Measurements from ENCODE around the gene HSFX4.
A peak's percentile ranks its signal among the peaks of the same experiment; 100 is the strongest.
"Not testable (repeated sequence)": the region's sequence is repeated elsewhere in the genome, so short reads cannot be mapped to it uniquely, and the experiment has no call there.

HSFX4 gene

GRCh38 chrX:149937871-149938426, 8.6 kb downstream of the HSFX4 start:
- peak overlapping the region; percentile 81 for H3K4me3 ChIP-seq (ENCODE audit: low read depth, low read length)
- TF ChIP-seq CTCF (IDR thresholded peaks at IDR 0.05; ENCODE audit: low read depth, low read length), result no peak

- H3K4me3 ChIP-seq (ENCODE audit: low read depth, low read length), result peak within 1 kb of the TSS; percentile 81
- peak; percentile 40; the same call in 1 of the 2 replicates for TF ChIP-seq CTCF (IDR thresholded peaks at IDR 0.05; ENCODE audit: low read depth, low read length)
Measured at GRCh38 chrX:149938427-149938880, 9.1 kb downstream of the HSFX4 start, which contains the start of gene EOLA2. Gene EOLA2, minus strand, starts transcription at chrX:149938491. Its CDS starts 4,617 bp downstream, at chrX:149933874.

DNA sequence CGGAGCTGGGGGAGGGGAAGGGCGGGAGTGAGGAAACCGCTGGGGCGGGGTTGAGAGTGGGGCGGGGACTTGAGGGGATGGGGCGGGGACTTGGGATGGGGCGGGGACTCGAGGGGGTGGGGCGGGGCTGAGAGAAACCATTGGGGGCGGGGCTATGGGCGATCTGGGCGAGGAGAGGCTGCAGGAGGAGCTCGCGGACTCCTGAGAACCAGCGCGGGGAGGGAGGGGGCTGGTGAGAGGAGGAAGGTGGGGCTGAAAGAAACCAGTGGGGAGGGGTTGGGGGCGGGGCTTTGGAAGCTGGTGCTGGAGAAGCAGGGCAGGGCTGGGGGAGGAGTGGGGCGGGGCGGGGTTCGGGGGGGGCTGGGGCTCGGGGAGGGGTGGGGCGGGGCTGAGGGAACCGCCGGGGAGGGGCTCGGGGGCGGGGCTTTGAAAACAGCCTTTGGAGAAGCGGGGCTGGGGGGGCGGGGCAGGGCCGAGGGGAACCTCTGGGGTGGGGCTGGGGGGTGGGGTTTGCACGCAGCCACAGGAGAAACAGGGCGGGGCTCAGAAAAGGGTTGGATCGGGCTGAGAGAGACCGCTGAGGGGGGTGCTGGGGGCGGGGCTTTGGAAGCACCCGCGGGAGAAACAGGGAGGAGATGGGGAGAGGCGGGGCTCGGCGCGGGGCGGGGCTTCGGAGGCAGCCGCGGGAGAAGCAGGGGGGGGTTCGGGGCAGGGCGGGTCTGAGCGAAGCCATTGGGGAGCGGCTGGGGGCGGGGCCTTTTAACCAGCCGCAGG, 9.7 kb downstream of the HSFX4 start:
- TF ChIP-seq CTCF (IDR thresholded peaks at IDR 0.05; ENCODE audit: low read depth, low read length), result no peak
- H3K4me3 ChIP-seq (ENCODE audit: low read depth, low read length), result peak overlapping the region; percentile 81

DNA sequence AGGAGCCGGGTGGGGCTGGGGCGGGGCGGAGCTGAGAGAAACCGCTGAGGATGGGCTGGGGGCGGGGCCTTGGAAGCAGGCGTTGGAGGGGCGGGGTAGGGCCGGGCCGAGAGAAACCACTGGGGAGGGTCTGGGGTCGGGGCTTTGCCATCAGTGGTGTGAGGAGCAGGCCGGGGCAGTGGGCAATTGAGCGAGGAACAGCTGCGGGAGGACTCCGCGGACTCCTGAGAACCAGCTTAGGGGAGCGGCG, 10.2 kb downstream of the HSFX4 start:
- TF ChIP-seq CTCF (IDR thresholded peaks at IDR 0.05; ENCODE audit: low read depth, low read length), result no peak
- peak overlapping the region; percentile 55 for H3K4me3 ChIP-seq (ENCODE audit: low read depth, low read length)

- no peak for TF ChIP-seq CTCF (IDR thresholded peaks at IDR 0.05; ENCODE audit: low read depth, low read length)
- H3K4me3 ChIP-seq (ENCODE audit: low read depth, low read length), result peak overlapping the region; percentile 55
Measured at GRCh38 chrX:149939905-149940673, 10.7 kb downstream of the HSFX4 start.

DNA sequence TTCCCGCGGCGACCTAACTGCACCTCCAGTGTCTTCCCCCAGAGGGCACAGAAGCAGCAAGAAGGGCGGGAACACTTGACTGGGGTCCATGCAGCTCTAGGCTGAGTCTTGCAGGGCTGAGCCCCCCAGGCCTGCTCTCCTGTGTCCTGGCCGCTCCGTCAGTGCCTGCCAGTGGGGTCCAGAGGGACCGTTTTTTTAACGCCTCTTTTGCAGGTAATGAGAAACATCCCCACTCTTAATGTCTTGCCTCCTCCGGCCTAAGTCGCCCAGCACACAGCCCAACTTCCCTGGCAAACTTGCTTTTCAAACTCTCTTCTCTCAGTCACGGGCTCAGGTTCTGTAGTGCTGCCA, 11.3 kb downstream of the HSFX4 start:
- not testable (repeated sequence) for H3K4me3 ChIP-seq (ENCODE audit: low read depth, low read length)
- TF ChIP-seq CTCF (IDR thresholded peaks at IDR 0.05; ENCODE audit: low read depth, low read length), result peak; percentile 41; the same call in 1 of the 2 replicates

DNA sequence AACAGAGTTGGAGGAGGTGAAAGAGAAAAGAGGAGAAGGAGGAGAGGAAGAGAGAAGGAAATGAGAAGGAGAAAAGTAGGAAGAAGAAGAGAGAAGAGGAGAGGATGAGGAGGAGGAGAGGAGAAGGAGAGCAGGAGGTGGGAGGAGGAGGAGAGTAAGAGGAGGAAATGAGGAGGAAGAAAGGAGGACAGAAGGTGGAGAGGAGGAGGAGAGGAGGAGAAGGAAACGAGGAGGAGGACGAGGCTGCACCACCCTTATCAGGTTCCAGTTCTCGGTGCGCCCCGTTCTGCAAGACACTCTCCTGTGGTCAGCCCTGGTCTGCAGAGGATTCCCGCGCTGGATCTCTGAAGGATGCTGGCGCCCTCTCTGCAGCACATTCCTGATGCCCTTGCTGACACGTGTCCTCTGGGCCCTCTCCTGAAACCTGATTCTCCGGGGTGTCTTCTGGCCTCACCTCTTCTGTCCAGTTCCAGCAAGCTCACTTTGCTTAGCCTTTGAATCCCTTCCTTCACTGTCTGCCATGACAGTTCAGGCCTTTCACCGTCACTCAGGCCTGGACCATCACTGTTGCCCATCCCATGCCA, 15.8 kb downstream of the HSFX4 start:
- not testable (repeated sequence) for H3K4me3 ChIP-seq (ENCODE audit: low read depth, low read length)

- not testable (repeated sequence) for H3K4me3 ChIP-seq (ENCODE audit: low read depth, low read length)
Measured at GRCh38 chrX:149945820-149946219, 16.4 kb downstream of the HSFX4 start.

DNA sequence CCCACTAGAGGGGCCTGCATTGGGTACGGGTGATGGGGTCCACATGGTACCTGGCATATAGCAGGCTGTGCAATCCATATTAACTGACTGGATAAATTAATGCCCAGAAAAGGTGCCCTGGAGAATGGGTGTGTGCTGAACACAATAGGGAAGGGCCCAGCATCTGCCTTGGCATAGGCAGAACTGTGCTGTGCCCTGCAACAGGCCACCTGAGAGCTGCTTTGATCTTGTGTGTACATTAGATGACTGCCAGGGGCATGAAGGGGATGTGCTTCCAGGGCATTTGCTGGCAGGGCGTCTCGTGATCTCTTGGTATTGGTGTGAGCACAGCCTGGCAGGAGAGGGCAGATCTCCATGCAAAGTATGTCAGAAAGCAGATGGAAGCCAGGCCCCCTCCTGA, 17.6 kb downstream of the HSFX4 start:
- not testable (repeated sequence) for H3K4me3 ChIP-seq (ENCODE audit: low read depth, low read length)

All from WI38 (cell line).